ENCODE measurements around the gene MYH10.

- TF ChIP-seq POLR2AphosphoS5 (IDR thresholded peaks at IDR 0.05; ENCODE audit: low read depth, low read length), result peak; percentile 88
- TF ChIP-seq POLR2A (IDR thresholded peaks at IDR 0.05; ENCODE audit: low read depth, low read length), result peak; percentile 91
- TF ChIP-seq PAX5 (IDR thresholded peaks at IDR 0.05; ENCODE audit: insufficient read depth, low read length, severe bottlenecking), result no peak
These were observed 195.0 kb downstream of the MYH10 start, which contains the start of gene NDEL1 for GRCh38 chr17:8435245-8436168.

Measured in GM12891 (cell line).